ENCODE measurements around the gene POU2F1. TPM values are rescaled to one million over a fixed set of nuclear protein-coding genes. Genes with fewer than 3 reads are reported as not detected.

The POU2F1 gene
- total and polyA plus RNA-seq, 2 experiments from 2014 or later, result 38.8 to 66.1 TPM

GRCh38 chr1:167208624-167208976 lies 12.1 kb upstream of the POU2F1 start (continued):
- TF ChIP-seq REST (IDR thresholded peaks at IDR 0.05; ENCODE audit: unreplicated experiment) (no peak), ZNF114 (CRISPR knock-in tag; IDR thresholded peaks at IDR 0.05) (no peak), CTCF (conservative IDR thresholded peaks at IDR 0.05; ENCODE audit: low read depth in 2 of 2) (no peak), NANOG (IDR thresholded peaks at IDR 0.05; ENCODE audit: borderline replicate concordance) (no peak), ZNF331 (CRISPR knock-in tag; IDR thresholded peaks at IDR 0.05; ENCODE audit: low read depth) (no peak), EZH2phosphoT487 (IDR thresholded peaks at IDR 0.05; ENCODE audit: unreplicated experiment) (no peak)

GRCh38 chr1:167209044-167209443 lies 11.6 kb upstream of the POU2F1 start:
- H3F3A ChIP-seq (replicated peaks; ENCODE audit: low read depth), result no peaks in the 10 kb centered on the region
- H3K36me3 ChIP-seq (ENCODE audit: insufficient read depth), result no peaks in the 10 kb centered on the region
- no peak for ATAC-seq
- no peaks in the 10 kb centered on the region for H3K9me2 ChIP-seq (ENCODE audit: insufficient read depth)
- H3K4me3 Mint-ChIP-seq, result no peak overlapping the region
- H4K20me1 ChIP-seq (replicated peaks; ENCODE audit: insufficient read depth), result no peaks in the 10 kb centered on the region
- H3K27me3 ChIP-seq (ENCODE audit: insufficient read depth), result no peaks in the 10 kb centered on the region
- no peak overlapping the region for H2AFZ ChIP-seq
- H3K4me1 Mint-ChIP-seq, result peaks cover 13% of the 10 kb centered on the region
- H3K9me3 Mint-ChIP-seq, result peaks cover 24% of the 10 kb centered on the region; the same call in 2 of the 3 replicates
- H3K27ac ChIP-seq (ENCODE audit: low read depth), result no peak overlapping the region
- no peaks in the 10 kb centered on the region for H3K79me2 ChIP-seq (replicated peaks; ENCODE audit: insufficient read depth)
- no peak overlapping the region for H3K4me2 ChIP-seq
- peaks cover 3% of the 10 kb centered on the region for H3K27me3 Mint-ChIP-seq (ENCODE audit: insufficient read depth, low read depth, poor library complexity)
- peaks cover 3% of the 10 kb centered on the region; the same call in 1 of the 2 replicates for H3K4me1 ChIP-seq (ENCODE audit: insufficient read depth)
- no peak overlapping the region for H3K4me3 ChIP-seq
- H3K36me3 Mint-ChIP-seq (ENCODE audit: low read depth), result peaks cover 16% of the 10 kb centered on the region; the same call in 2 of the 3 replicates
- DNase-seq (ENCODE audit: low spot score), result no peak
- no peak overlapping the region for H3K27ac Mint-ChIP-seq
- TF ChIP-seq EZH2 (IDR thresholded peaks at IDR 0.05; ENCODE audit: low read depth, unreplicated experiment), result no peak
- no peak for TF ChIP-seq REST (IDR thresholded peaks at IDR 0.05; ENCODE audit: unreplicated experiment)
- no peak for TF ChIP-seq ETS1 (IDR thresholded peaks at IDR 0.05)
- TF ChIP-seq POLR2AphosphoS5 (IDR thresholded peaks at IDR 0.05; ENCODE audit: low read depth), result no peak
- TF ChIP-seq ZNF331 (CRISPR knock-in tag; IDR thresholded peaks at IDR 0.05; ENCODE audit: low read depth), result no peak
- TF ChIP-seq EZH2phosphoT487 (IDR thresholded peaks at IDR 0.05; ENCODE audit: unreplicated experiment), result no peak
- no peak for TF ChIP-seq CREB1 (CRISPR knock-in tag; IDR thresholded peaks at IDR 0.05; ENCODE audit: low read depth)
- TF ChIP-seq JUNB (IDR thresholded peaks at IDR 0.05; ENCODE audit: unreplicated experiment), result no peak
- TF ChIP-seq CTCF (conservative IDR thresholded peaks at IDR 0.05; ENCODE audit: low read depth in 2 of 2), result no peak
